HepG2 (cell line): ENCODE results near the gene UHMK1. TPM values are rescaled to one million over a fixed set of nuclear protein-coding genes. Genes with fewer than 3 reads are reported as not detected.

Experiments
- CSRNP1 ChIP-seq: sonication (generic); formaldehyde crosslinking; IDR thresholded peaks from 2 replicates; pipeline ENCODE4 v1.8.1; 2023; ENCODE audit warnings: mild to moderate bottlenecking, missing genetic modification reagents
- GATAD2A ChIP-seq: IDR thresholded peaks from 2 replicates; pipeline ENCODE4 v1.6.1; 2016
- JUN ChIP-seq: sonication (generic); formaldehyde crosslinking; IDR thresholded peaks from 2 replicates; pipeline ENCODE4 v1.4.0; 2020; ENCODE audit warnings: mild to moderate bottlenecking, missing genetic modification reagents
- KDM4B ChIP-seq: sonication (generic); formaldehyde crosslinking; IDR thresholded peaks from 2 replicates; pipeline ENCODE4 v1.4.0; 2020; ENCODE audit warnings: missing genetic modification reagents
- KLF6 ChIP-seq: IDR thresholded peaks from 2 replicates; pipeline ENCODE4 v1.8.0; 2016; ENCODE audit warnings: missing biosample characterization, missing genetic modification reagents
- MTF2 ChIP-seq: sonication (generic); formaldehyde crosslinking; IDR thresholded peaks from 2 replicates; pipeline ENCODE4 v1.5.0; 2020; ENCODE audit warnings: missing genetic modification reagents, borderline replicate concordance
- RXRA ChIP-seq: sonication (generic); formaldehyde crosslinking; IDR thresholded peaks from 2 replicates; pipeline ENCODE4 v1.5.1; 2020; ENCODE audit warnings: missing genetic modification reagents
- SAP130 ChIP-seq: IDR thresholded peaks from 2 replicates; pipeline ENCODE4 v1.6.1; 2016; ENCODE audit warnings: low read depth
- XRCC5 ChIP-seq: fragments of 200-400 bp; formaldehyde crosslinking; optimal IDR thresholded peaks from 2 replicates; pipeline ENCODE3; 2017; ENCODE audit warnings: mild to moderate bottlenecking, low read length
- ZGPAT ChIP-seq: IDR thresholded peaks from 2 replicates; pipeline ENCODE4 v1.6.1; 2016; ENCODE audit warnings: mild to moderate bottlenecking
- ZNF18 ChIP-seq: sonication (generic); formaldehyde crosslinking; IDR thresholded peaks from 2 replicates; pipeline ENCODE4 v1.8.0; 2022; ENCODE audit warnings: mild to moderate bottlenecking, missing genetic modification reagents; ENCODE audit not compliant: insufficient replicate concordance
- ZNF274 ChIP-seq: sonication (generic); formaldehyde crosslinking; IDR thresholded peaks from 2 replicates; pipeline ENCODE4 v1.5.1; 2020; ENCODE audit warnings: mild to moderate bottlenecking, missing genetic modification reagents
- ZNF280D ChIP-seq: sonication (generic); formaldehyde crosslinking; IDR thresholded peaks from 2 replicates; pipeline ENCODE4 v1.5.1; 2020; ENCODE audit warnings: mild to moderate bottlenecking, missing genetic modification reagents
- ZNF362 ChIP-seq: sonication (generic); formaldehyde crosslinking; IDR thresholded peaks from 2 replicates; pipeline ENCODE4 v1.4.0; 2020; ENCODE audit warnings: missing genetic modification reagents, mild to moderate bottlenecking, borderline replicate concordance
- ZNF501 ChIP-seq: sonication (generic); formaldehyde crosslinking; IDR thresholded peaks from 2 replicates; pipeline ENCODE4 v1.5.1; 2020; ENCODE audit warnings: mild to moderate bottlenecking, moderate library complexity, missing genetic modification reagents
- ZNF567 ChIP-seq: sonication (generic); formaldehyde crosslinking; IDR thresholded peaks from 2 replicates; pipeline ENCODE4 v1.8.1; 2023; ENCODE audit warnings: mild to moderate bottlenecking, missing genetic modification reagents, borderline replicate concordance
- ZNF782 ChIP-seq: sonication (generic); formaldehyde crosslinking; IDR thresholded peaks from 2 replicates; pipeline ENCODE4 v1.4.0; 2020; ENCODE audit warnings: missing genetic modification reagents, mild to moderate bottlenecking, borderline replicate concordance
- ZNF788 ChIP-seq: sonication (generic); formaldehyde crosslinking; IDR thresholded peaks from 2 replicates; pipeline ENCODE4 v1.5.0; 2020; ENCODE audit warnings: mild to moderate bottlenecking, missing genetic modification reagents, borderline replicate concordance
- polyA plus RNA-seq, 8 experiments: library from polyadenylated mRNA; depleted of rRNA in 3 of 8; stranded (reverse) in 7 of 8; unstranded in 1 of 8; fragments of >200 nt; fragmentation: Illumina TruSeq in 4 of 8; extraction: Trizol in 4 of 8; gene quantifications; 2 replicates each; pipeline versions ENCODE4 v1.2.1 to v1.2.3, GENCODE V29; 2011 to 2016; ENCODE audit warnings: low read depth in 4 of 8, missing spikeins in 1 of 8, mixed read lengths in 1 of 8; ENCODE audit not compliant: insufficient read depth in 1 of 8
- total RNA-seq, 5 experiments: library from RNA; depleted of rRNA; stranded (reverse); fragments of >200 nt; fragmentation: Illumina TruSeq; extraction: Trizol; gene quantifications; 2 replicates each; pipeline ENCODE4 v1.2.3, GENCODE V29; 2016; ENCODE audit warnings: low read depth in 1 of 5

UHMK1 gene
- total and polyA plus RNA-seq, 2 of the 13 experiments (the other 11 are each of a cell fraction or from before 2014, with no cell fraction given), result 12.9 to 20.0 TPM

- peak; percentile 42 for TF ChIP-seq XRCC5
- no peak for TF ChIP-seq KLF6
- TF ChIP-seq SAP130 (CRISPR knock-in tag), result peak; percentile 61; the same call in 1 of the 2 replicates
- peak; percentile 91; the same call in 1 of the 2 replicates for TF ChIP-seq MTF2 (CRISPR knock-in tag)
- TF ChIP-seq JUN (CRISPR knock-in tag), result no peak
- peak; percentile 79; the same call in 1 of the 2 replicates for TF ChIP-seq ZNF274 (CRISPR knock-in tag)
- peak; percentile 38; the same call in 1 of the 2 replicates for TF ChIP-seq ZNF362 (CRISPR knock-in tag)
- TF ChIP-seq ZNF567 (CRISPR knock-in tag), result peak; percentile 52; the same call in 1 of the 2 replicates
- TF ChIP-seq ZNF788 (CRISPR knock-in tag), result peak; percentile 44; the same call in 1 of the 2 replicates
- peak; percentile 67; the same call in 1 of the 2 replicates for TF ChIP-seq CSRNP1 (CRISPR knock-in tag)
- peak; percentile 67; the same call in 1 of the 2 replicates for TF ChIP-seq ZNF280D (CRISPR knock-in tag)
- peak; percentile 40 for TF ChIP-seq ZNF18 (CRISPR knock-in tag)
- peak; percentile 47; the same call in 1 of the 2 replicates for TF ChIP-seq ZNF782 (CRISPR knock-in tag)
- peak; percentile 86; the same call in 1 of the 2 replicates for TF ChIP-seq ZGPAT (CRISPR knock-in tag)
- TF ChIP-seq RXRA (CRISPR knock-in tag), result peak; percentile 36; the same call in 1 of the 2 replicates
- no peak for TF ChIP-seq GATAD2A
- TF ChIP-seq KDM4B (CRISPR knock-in tag), result no peak
- TF ChIP-seq ZNF501 (CRISPR knock-in tag), result peak; percentile 86
These were observed at the start of gene UHMK1 (continued) for GRCh38 chr1:162497723-162498495.
